ENCODE measurements around the gene NUCB1. TPM values are rescaled to one million over a fixed set of nuclear protein-coding genes. Genes with fewer than 3 reads are reported as not detected.
A peak's percentile ranks its signal among the peaks of the same experiment; 100 is the strongest.
"Not testable (repeated sequence)": the region's sequence is repeated elsewhere in the genome, so short reads cannot be mapped to it uniquely, and the experiment has no call there.

NUCB1 gene
- total RNA-seq, 1 donor from 2014 or later, result 164 TPM

- H3K9me3 Mint-ChIP-seq (ENCODE audit: unreplicated experiment), result peaks cover 6% of the 10 kb centered on the region
- Histone ChIP-seq H3K9ac (ENCODE audit: low read length) (no peak overlapping the region), H3K4me1 (ENCODE audit: insufficient read depth, low read length) (no peaks in the 10 kb centered on the region), H3K36me3 (ENCODE audit: insufficient read depth, low read length) (no peaks in the 10 kb centered on the region), H3K79me2 (ENCODE audit: insufficient read depth, low read length) (no peaks in the 10 kb centered on the region), H2AFZ (ENCODE audit: low read depth, low read length) (no peak overlapping the region), H3K27ac (ENCODE audit: low read depth, low read length) (no peak overlapping the region), H3K4me2 (ENCODE audit: low read length) (no peak overlapping the region), H3K27me3 (ENCODE audit: insufficient read depth, low read length) (no peaks in the 10 kb centered on the region), H4K20me1 (ENCODE audit: insufficient read depth, low read length) (no peaks in the 10 kb centered on the region), H3K9me3 (ENCODE audit: insufficient read depth, low read depth, low read length) (no peaks in the 10 kb centered on the region), H3K4me3 (ENCODE audit: insufficient read depth, low read depth, low read length) (no peak overlapping the region)
- H3K4me1 Mint-ChIP-seq (ENCODE audit: low read depth, unreplicated experiment), result no peaks in the 10 kb centered on the region
- no peak overlapping the region for H3K27ac Mint-ChIP-seq (ENCODE audit: unreplicated experiment)
- H3K4me3 Mint-ChIP-seq (ENCODE audit: unreplicated experiment), result no peak overlapping the region
- peaks cover 5% of the 10 kb centered on the region for H3K27me3 Mint-ChIP-seq (ENCODE audit: low read depth, unreplicated experiment)
- TF ChIP-seq EZH2 (IDR thresholded peaks at IDR 0.05; ENCODE audit: insufficient read depth, low read length) (no peak), CTCF (IDR thresholded peaks at IDR 0.05; ENCODE audit: insufficient read depth, low read depth, low read length) (no peak)
- DNase-seq (ENCODE audit: low read depth) (no peak), FAIRE-seq (no peak)
- peaks cover 6% of the 10 kb centered on the region for H3K36me3 Mint-ChIP-seq (ENCODE audit: low read depth, unreplicated experiment)
Observed at GRCh38 chr19:48887861-48888612, 12.1 kb upstream of the NUCB1 start.

GRCh38 chr19:48889496-48889895 lies 10.6 kb upstream of the NUCB1 start:
- not testable (repeated sequence) for H3K4me1 ChIP-seq (ENCODE audit: insufficient read depth, low read length); H3K27me3 Mint-ChIP-seq (ENCODE audit: low read depth, unreplicated experiment); H4K20me1 ChIP-seq (ENCODE audit: insufficient read depth, low read length); H2AFZ ChIP-seq (ENCODE audit: low read depth, low read length); H3K27ac ChIP-seq (ENCODE audit: low read depth, low read length); H3K9ac ChIP-seq (ENCODE audit: low read length); H3K4me3 Mint-ChIP-seq (ENCODE audit: unreplicated experiment); H3K4me3 ChIP-seq (ENCODE audit: insufficient read depth, low read depth, low read length); H3K36me3 ChIP-seq (ENCODE audit: insufficient read depth, low read length); H3K36me3 Mint-ChIP-seq (ENCODE audit: low read depth, unreplicated experiment); H3K4me1 Mint-ChIP-seq (ENCODE audit: low read depth, unreplicated experiment); H3K79me2 ChIP-seq (ENCODE audit: insufficient read depth, low read length); H3K27me3 ChIP-seq (ENCODE audit: insufficient read depth, low read length); DNase-seq (ENCODE audit: low read depth); H3K9me3 ChIP-seq (ENCODE audit: insufficient read depth, low read depth, low read length); H3K4me2 ChIP-seq (ENCODE audit: low read length); H3K9me3 Mint-ChIP-seq (ENCODE audit: unreplicated experiment); FAIRE-seq; H3K27ac Mint-ChIP-seq (ENCODE audit: unreplicated experiment)

- no peaks in the 10 kb centered on the region for H4K20me1 ChIP-seq (ENCODE audit: insufficient read depth, low read length)
- no peaks in the 10 kb centered on the region for H3K4me1 Mint-ChIP-seq (ENCODE audit: low read depth, unreplicated experiment)
- no peaks in the 10 kb centered on the region for H3K4me1 ChIP-seq (ENCODE audit: insufficient read depth, low read length)
- H2AFZ ChIP-seq (ENCODE audit: low read depth, low read length), result no peak overlapping the region
- peaks cover 5% of the 10 kb centered on the region for H3K27me3 ChIP-seq (ENCODE audit: insufficient read depth, low read length)
- DNase-seq (ENCODE audit: low read depth) (no peak), FAIRE-seq (no peak)
- no peak overlapping the region for H3K4me2 ChIP-seq (ENCODE audit: low read length)
- H3K27ac ChIP-seq (ENCODE audit: low read depth, low read length), result no peak overlapping the region
- no peak for TF ChIP-seq CTCF (IDR thresholded peaks at IDR 0.05; ENCODE audit: insufficient read depth, low read depth, low read length)
- TF ChIP-seq EZH2 (IDR thresholded peaks at IDR 0.05; ENCODE audit: insufficient read depth, low read length), result no peak
- H3K9me3 Mint-ChIP-seq (ENCODE audit: unreplicated experiment), result peaks cover 4% of the 10 kb centered on the region
- H3K9me3 ChIP-seq (ENCODE audit: insufficient read depth, low read depth, low read length), result no peaks in the 10 kb centered on the region
- no peak overlapping the region for H3K4me3 ChIP-seq (ENCODE audit: insufficient read depth, low read depth, low read length)
- peaks cover 1% of the 10 kb centered on the region for H3K36me3 Mint-ChIP-seq (ENCODE audit: low read depth, unreplicated experiment)
- H3K36me3 ChIP-seq (ENCODE audit: insufficient read depth, low read length), result no peaks in the 10 kb centered on the region
- H3K79me2 ChIP-seq (ENCODE audit: insufficient read depth, low read length), result no peaks in the 10 kb centered on the region
- no peak overlapping the region for H3K9ac ChIP-seq (ENCODE audit: low read length)
- H3K27me3 Mint-ChIP-seq (ENCODE audit: low read depth, unreplicated experiment), result peaks cover 11% of the 10 kb centered on the region
- no peak overlapping the region for H3K4me3 Mint-ChIP-seq (ENCODE audit: unreplicated experiment)
- H3K27ac Mint-ChIP-seq (ENCODE audit: unreplicated experiment), result peak overlapping the region; percentile 41
Observed at GRCh38 chr19:48890551-48890950, 9.6 kb upstream of the NUCB1 start.
